TTC549 (cell line): ENCODE results near the gene LHX4.
A peak's percentile ranks its signal among the peaks of the same experiment; 100 is the strongest.

Source experiments
- FAIRE-seq: peaks from 2 replicates; lab custom pipeline; 2012; peaks lifted over from hg19 to GRCh38; lab: Jason Lieb, UNC

Gene LHX4

DNA sequence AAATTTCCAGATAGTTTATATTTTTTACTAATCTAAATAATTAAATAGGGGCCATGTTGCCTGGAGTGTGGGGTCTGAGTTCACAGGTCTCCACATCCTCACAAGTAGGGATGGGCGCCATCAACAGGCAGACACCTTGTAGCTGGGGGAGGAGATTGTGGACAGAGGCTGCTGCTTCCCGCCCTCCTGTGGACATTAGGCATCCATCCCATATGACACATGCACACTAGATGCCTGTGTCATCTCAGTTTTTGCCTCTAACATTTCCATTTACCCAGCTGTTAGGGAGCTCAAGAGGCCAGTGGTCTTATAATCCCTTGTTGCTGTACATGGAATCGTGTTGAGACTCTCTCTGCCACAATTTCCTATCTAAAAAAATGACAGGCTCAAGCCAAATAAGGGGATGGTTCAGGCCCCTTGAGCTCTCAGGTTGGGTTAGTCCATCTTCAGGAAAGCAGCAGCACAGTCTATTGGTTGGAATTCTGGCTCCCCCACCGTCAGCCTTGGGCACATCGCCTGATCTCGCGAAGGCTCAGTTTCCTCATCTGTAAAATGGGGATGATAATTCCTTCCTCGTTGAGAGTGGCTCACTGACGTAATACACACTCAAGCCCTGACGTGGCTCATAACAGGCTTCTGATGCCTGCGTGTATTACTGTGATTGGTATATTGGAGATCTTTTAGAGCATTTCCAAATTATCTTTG lies 13.6 kb downstream of the LHX4 start:
- FAIRE-seq = no peak

DNA sequence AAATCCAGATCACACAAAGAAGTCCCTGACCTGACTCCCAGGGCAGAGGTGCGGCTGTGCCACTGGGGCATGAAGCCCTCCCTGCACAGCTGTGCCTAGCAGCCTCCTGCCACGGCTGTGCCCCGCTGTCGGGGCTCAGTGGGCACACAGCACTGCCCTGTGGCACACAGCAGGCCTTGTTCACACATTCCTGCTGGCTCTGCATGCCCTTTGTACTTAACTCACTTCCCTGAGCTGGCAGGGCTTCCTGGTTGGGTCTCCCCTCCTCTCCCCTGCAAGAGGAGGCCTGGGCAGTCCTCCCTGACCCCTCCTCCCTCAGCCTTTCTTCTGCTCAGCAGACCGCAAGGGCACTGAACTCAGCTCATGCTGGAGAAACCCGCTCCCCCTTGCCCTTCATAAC lies 14.8 kb downstream of the LHX4 start:
- FAIRE-seq = no peak

DNA sequence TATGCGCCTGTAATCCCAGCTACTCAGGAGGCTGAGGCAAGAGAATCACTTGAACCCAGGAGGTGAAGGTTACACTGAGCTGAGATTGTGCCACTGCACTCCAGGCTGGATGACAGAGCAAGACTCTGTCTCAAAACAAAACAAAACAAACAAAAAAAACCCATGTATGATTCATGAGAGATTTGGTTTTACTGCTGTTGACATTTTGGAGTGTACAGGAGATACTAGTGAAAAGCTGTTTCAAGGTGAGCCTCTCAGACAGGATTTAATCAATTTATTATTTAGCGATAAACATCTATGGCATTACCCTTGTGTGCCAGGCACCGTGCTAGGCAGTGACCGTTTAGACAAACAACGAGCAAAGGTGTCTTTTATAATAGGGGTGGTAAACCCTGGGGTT lies 16.5 kb downstream of the LHX4 start:
- no peak for FAIRE-seq

DNA sequence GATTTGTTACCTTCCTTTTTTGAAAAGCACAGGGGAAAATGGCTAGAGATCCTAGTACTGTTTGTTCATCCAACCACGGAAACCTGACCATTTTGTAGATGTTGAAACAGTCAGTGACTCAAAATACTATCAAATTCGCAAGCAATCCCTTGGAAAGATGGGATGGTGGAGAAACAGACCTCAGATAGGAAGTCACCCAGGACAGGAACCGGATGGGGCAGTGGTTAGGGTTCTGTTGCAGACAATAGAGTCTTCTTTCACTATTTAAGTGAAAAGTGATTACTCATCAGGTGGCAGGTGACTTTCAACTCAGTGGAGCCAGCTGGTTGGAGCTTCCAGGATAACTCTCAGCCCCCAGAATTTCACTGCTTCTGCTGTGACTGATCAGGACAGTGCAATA lies 17.0 kb downstream of the LHX4 start:
- no peak for FAIRE-seq

DNA sequence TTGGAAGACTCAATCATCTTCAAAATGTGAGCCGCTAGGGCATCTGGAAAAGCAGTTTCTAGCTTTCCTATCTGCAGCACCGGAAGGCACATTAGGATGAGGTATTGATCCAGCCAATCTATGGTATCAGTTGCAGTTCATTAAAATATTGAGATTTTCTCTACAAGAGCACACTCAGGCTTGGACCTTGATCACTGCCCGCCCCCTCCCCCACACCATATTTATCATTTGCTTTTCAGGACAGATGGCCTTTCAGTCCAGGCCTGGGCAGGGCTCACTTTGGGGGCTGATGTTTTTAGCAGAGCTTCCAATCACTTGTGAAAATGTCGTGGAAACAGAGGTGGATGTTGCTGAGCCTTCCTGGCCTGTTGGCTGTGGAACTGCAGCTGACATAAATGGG lies 17.5 kb downstream of the LHX4 start:
- no peak for FAIRE-seq

DNA sequence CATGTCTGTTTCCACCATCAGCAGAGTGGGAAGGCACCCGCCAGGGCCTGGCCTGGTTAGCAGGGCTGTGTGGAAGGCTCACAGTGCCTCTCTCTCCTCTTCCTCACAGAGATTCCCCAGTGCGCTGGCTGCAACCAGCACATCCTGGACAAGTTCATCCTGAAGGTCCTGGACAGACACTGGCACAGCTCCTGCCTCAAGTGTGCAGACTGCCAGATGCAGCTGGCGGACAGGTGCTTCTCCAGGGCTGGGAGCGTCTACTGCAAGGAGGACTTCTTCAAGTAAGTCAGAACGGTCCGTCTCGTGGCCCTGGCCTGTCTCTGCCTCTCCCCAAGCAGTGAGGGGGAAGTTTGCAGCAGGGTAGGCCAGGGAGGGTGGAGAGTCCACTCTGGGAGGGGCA lies 18.1 kb downstream of the LHX4 start:
- FAIRE-seq = no peak

DNA sequence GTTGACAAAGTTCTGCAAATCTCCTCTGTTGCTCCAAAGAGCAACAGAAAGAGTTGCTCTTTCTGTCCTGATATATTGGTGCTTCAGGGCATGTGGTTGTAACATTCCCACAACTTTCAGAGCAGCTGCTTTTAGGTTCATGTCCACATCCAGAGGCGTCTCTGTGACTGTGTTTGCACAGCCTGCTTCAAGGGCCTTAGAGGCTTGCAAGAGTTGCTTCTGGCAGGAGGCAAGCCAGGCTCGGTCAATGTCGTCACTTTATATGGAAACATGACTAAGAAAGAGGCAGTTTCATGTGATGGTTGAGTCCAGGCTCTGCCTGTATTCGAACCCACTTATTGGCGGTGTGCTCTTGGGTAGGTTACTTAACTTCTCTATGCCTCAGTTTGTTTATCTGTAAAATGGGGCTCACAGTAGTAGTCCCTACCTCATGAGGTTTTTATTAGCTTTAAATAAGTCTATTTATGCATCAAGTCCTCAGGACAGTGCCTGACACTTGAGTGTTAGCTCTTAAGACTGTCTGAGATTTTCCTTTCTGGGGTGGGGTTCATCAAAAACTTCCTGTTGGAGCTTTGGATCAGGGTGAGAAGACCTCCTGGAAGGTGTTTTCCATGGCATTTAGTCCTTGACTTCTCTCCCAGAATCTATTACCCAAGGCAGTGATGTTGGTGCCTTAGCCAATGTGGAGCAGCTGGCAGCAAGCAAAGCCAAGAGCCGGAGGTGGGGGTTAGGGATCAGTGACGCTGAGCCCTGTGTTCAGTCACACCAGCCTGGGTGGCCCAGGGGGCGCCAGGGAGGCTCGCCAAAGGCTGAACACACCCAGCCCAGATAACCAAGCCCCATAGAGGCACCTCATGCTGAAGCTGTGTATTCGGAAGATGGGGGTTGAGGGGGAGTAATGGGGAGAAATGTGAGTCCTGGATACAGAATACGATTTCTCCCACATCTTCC lies 18.9 kb downstream of the LHX4 start:
- FAIRE-seq = no peak

DNA sequence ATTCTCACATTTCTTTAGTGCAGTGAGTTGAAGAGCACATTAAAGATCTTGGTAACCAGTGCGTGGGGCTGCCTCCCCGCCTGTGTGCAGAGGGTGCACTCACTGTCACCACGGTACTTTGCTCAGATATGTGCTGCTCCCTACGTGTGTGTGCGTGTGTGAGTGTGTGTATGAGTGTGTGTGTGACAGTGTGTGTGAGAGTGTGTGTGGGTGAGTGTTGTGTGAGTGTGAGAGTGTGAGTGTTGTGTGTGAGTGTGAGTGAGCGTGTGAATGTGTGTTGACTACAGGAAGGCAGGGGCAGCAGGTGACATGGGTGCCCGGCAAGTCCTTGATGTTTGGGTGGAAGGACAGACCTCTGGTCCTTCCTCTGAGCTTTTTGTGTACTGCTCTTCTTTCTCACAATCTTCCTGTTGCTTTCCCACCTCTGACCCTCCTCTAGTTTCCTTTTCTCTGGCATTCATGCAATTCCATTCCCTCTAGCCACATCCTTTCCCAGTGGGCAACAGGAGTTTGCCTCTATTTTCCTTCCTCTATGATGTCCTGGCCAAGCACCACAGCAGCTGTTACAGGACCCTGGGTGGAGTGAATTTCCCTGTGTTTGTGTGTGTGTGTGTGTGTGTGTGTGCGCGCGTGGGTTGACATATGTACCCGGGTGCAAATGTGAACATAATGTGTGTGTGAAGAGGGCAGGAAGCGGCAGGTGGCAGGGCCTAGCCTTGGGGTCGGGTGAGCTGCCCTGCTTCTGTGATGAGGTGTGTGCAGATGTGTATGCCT lies 19.8 kb downstream of the LHX4 start:
- no peak for FAIRE-seq

DNA sequence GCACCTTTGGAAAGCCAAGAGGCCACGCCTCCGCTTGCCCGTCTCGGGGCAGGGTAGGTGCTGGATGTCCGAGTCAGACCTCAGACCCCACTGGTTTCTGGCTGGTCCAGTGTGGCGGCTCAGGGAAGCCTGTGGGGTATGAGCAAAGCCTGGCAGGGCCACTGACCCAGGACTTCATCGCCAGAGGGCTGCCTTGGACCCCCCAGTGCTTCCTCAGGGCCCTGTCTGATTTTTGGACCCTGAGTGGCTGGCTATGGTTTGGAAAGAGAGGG lies 20.4 kb downstream of the LHX4 start:
- FAIRE-seq = no peak

DNA sequence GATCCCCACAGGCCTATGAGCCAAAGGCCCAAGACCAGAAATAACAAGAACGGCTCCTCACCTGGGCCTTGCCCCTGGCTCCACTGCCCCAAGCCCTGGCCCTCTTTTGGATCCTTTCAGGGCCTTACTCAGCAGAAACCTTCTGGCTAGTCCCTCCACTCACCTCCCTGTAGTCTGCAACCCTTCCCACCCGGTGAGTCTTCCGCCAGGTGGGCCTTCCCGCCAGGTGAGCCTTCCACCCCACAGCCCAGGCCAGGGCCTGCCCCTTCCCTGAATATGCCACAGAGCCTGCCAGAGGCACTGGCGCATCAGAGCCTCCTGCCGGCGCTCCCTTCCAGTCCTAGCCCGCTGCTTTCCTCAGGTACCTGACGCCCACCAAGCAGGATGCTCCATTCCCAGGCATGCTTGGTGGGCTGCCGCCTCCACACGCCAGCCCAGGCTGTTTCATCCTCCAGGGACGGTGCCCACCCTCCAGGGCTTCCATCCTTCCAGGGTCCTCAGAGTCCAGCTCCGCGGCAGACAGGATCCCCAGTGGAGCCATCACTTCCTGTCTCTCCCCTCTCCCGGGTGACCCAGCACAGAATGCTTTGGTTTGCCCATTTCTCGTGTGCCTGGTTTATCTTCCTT lies 20.9 kb downstream of the LHX4 start:
- FAIRE-seq = no peak

DNA sequence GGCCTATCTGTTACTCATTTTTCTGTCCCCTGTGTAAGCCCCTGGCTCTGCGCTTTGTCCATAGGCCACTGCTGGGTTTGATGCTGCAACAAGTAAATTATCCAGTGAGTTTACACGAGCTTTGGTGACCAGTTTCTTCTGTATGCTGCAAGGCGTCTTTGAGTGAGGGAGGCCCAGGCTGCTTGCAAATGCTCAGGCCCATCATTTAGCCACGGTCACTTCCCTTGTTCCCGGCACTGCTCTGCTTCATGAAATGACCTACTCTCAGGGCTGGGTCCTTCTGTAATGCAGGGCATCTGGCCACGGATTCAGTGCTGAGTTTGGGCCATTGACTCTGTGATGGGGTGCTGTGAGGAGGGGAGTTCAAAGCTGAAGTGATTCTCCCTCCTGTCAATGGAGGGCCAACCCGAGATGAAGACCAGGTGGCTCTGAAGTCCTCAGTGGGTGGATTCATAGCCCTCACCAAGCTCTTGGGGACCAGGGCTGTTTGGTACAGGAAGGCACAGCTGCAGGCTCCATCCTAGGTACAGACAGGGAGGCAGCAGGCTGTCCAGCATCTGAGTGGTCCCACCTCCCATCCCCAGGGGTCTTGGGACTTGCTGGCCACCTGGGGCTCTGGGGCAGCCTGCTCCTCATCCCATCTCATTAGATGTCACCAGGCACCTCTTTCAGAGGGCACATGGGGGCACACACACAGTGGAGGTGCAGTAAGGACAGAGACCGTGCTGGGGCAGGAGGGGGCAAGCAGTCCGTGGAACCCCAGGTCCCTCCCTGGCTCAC lies 21.7 kb downstream of the LHX4 start:
- no peak for FAIRE-seq

DNA sequence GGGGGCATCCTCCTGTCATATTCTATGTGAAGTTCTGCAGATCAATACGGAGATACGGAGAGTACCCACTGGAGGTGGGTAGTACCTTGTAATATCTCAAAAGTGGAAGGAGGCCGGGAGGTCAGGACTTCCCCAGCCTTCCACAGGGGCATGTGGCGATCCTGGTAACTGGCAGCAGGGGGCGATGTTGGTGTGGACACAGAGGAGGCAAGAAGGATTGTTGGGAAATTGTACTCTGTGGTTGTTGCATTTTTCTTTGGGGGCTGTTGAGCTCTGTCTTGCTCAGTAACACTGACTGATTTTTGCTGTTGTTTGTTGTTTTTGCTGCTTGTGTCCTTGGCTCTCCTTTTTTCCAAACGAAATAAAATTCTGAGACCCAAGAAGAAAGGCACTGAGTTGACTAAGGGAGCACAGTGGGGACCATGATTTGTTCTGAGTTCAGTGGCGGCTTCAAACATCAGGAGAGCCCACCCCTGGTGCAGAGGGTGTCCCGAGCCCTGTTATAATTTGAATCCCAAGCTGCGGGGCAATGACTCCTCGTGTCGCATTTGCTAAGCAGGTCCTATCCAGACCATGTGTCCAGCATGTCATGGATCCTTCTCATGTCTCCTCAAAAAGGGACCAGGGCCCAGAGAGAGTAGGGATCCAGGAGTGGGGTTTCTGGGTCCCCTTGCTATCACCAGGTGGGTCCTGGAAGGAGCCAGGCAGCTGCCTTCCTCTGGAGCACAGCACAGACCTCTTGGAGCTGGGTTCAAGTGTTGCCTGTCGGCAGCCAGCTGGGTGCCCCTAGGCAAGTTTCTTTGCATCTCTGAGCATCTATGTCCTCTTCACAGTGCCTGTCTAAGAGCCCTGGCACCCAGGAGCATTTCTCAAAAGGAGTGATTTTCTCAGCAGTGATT lies 22.8 kb downstream of the LHX4 start:
- peak; percentile 90 for FAIRE-seq

DNA sequence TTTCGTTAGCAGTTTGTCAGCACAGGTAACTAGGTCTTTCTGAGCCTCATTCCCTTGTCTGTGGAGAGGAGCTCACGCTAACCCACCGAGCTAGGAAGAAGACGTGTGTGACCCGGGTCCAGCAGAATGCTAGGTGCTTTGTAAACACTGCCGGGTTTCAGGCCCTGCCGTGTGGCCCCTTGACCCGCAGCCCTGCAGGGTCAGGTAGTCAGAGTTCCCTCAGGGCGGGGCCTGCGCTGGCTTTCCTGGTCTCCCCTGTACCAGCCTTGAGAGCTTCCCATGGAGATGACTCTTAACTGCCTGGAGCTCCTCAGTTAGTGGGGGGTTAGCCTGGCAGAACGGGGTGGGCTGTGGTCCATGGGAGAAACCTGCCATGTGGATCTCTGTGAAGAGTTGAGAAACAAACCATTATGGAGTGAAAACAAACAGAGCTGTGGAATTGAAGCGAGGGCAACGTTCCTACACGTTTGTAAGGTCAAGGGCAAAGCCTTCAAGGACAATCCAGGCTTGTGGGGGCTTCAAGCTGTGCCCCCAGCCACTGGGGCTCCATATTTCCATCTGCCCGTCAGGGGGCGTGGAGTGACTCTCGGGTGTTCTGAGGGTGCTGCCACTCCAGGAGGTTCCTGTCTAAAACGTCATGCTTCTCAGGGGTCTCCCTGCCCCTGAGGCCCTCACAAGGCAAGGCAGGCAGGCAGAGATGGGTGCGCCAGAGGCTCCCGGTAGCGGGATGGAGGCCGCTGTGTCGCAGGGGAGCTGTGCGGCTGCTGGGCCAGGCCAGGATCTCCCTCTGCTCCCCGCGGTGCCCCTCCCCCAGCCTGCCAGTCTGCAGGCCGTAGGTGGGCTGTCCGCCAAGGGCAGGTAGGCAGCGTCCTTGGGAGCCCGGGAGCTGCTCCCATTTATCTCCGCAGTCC lies 23.8 kb downstream of the LHX4 start:
- no peak for FAIRE-seq

DNA sequence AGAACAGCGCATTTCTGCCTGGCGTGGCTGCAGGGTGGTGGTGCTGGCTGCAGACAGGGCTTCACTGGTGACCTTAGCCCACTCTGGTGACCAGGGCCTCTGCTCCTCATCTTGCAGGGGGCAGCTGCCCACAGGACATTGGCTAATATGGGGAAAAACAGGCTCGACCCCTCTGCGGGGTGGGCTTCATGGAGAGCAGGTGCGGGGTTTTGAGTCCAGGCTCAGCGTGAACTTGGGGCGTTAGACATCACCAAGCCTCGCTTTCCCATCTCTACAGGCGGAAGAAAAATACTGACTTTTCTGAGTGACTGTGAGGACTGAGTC lies 24.4 kb downstream of the LHX4 start:
- no peak for FAIRE-seq

DNA sequence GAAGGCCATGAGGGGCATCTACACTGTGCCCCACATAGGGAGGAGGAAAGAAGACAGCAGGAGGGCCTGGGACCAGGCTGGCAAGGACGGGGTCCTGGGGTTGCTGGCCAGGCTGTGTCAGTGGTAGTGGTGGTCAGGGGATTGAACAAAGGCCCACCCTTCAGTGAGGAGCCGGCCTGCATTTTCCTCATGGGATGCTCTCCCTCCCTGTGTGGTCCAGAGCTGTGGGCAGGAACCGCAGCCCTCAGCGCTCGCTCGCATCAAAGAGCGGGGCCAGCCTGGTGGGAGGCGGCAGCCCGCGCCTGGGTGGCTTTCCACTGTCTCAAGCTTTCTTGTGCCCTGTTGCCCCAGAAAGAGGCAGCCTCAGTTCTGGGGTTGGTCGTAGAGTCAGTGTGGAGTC lies 24.8 kb downstream of the LHX4 start:
- no peak for FAIRE-seq

DNA sequence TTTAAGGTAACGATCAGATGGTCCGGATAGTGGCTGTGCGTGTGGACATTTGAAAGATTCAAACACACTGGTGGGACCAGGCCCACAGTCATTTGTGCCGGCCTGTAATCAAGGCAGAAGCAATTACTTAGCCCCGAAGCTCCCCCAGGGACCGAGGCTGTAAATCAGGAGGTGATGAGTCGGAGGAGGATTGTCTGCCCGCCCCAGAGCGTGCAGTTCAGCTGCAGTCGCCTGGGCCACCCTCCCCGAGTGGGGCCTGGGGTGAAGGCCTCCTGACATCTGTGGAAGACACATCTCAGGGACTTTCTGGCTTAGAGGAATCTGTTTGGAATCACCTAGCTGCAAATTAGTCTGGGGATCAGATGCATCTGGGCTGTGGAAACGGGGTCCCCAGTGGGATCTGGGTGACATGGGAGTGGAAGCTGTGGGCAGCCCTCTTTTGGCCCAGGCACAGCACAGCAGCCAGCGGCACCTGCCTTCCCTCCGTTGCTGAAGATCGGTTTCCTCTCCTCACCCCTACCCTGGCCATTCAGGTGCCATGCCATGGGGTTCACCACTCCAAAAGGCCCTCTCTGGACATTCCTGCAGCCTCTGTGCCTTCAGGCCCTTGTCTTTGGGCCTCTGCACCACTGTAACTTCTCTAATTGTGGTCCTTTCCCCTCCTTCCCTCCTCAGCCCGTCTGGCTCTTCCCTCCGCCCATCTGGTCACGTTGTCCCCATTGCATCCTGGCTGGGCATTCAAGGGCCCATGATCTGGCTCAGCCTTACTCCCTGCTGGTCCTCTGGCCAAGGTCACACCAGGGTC lies 25.7 kb downstream of the LHX4 start:
- no peak for FAIRE-seq

DNA sequence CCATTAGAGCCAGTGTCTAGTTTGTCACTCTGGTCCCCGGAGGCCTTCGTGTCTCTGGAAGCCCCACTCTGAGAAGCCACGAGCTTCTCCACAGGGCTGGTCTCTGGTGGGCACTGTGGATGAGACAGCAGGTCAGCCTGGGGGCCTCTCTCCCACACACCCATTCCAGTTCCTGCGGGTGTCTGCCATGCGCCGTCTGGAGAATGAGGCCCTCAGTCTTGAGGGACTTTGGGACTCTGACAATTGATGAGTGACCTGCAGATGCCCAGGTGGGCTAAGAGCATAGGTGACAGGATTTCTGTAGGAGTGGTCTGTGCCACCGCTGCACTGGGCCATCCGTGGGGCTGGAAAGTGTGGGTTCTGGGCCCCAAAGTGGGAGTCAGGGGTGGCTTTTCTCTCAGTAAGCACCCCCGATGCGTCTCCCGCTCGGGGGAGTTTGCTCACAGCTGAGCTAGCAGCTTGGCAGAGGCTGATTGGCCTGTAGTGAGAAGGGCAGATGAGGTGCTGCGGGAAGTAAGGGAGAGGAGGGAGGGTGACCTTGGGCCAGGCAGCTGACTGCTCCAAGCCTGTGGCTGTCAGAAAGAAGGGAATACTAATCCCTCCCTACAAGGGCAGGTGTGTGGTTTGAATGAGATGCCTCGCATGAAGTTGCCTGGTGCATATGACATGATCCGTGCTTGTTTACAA lies 26.4 kb downstream of the LHX4 start:
- FAIRE-seq = no peak

DNA sequence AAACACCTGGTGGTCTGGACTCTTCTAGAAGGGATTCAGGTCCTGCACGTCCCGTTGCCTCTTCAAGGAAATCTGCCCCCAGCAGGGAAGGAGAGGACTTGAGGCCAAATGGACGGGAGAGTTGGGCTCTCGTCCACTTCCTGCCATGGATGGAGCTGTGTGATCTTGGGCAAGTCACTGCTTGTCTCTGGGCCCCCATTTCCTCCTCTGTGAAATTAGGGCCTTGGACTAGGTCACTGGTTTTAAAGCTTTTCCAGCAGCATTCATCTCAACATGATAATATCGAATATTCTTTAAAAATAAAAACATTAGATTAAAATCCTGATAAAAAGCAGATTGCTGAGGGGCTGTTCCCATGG lies 26.9 kb downstream of the LHX4 start:
- no peak for FAIRE-seq

DNA sequence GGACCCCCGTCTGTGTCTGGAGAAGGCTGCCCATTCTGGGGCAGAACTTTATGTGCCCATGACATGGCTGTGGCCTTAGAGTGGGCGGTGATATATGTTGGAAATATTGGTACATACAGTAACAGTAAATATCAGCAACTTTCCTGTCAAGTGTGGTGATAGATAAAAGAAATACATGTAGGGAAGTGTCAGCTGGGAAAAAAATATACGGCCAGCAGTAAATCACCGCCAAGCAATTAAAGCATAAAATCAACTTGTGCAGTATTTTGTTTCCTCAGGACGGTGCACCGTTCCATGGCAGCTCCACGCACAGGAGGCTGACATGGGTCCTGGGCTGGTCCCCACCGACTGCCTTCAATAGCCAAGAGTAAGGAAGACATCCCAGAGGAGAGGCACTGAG lies 27.4 kb downstream of the LHX4 start:
- no peak for FAIRE-seq
